DMS153 treated with DMSO at 0.1 percent for 48 hours (cell line): ENCODE results near the gene MIOX.
A peak's percentile ranks its signal among the peaks of the same experiment; 100 is the strongest.

Source experiments
- DNase-seq: peaks from one replicate; lab custom pipeline; 2025; ENCODE audit not compliant: unreplicated experiment; lab: John Stamatoyannopoulos, UW

Gene MIOX

GRCh38 chr22:50454556-50455075 is 32.0 kb upstream of the MIOX start:
- no peak for DNase-seq

- DNase-seq, result no peak
Measured at GRCh38 chr22:50455201-50455600, 31.5 kb upstream of the MIOX start.

GRCh38 chr22:50456026-50456425 is 30.6 kb upstream of the MIOX start:
- DNase-seq, result no peak

- no peak for DNase-seq
Measured at GRCh38 chr22:50456466-50457234, 30.0 kb upstream of the MIOX start.

GRCh38 chr22:50459016-50459415 is 27.6 kb upstream of the MIOX start:
- DNase-seq, result no peak

- no peak for DNase-seq
Measured at GRCh38 chr22:50459496-50460140, 27.0 kb upstream of the MIOX start.

- DNase-seq, result no peak
Measured at GRCh38 chr22:50460938-50461337, 25.7 kb upstream of the MIOX start.

GRCh38 chr22:50461536-50461935 is 25.1 kb upstream of the MIOX start:
- no peak for DNase-seq

GRCh38 chr22:50461979-50462540 is 24.6 kb upstream of the MIOX start:
- DNase-seq, result no peak

GRCh38 chr22:50463188-50463900 is 23.3 kb upstream of the MIOX start:
- DNase-seq, result no peak

GRCh38 chr22:50464451-50464850 is 22.2 kb upstream of the MIOX start:
- no peak for DNase-seq

GRCh38 chr22:50465066-50465930 is 21.4 kb upstream of the MIOX start:
- no peak for DNase-seq

GRCh38 chr22:50467341-50467740 is 19.3 kb upstream of the MIOX start:
- DNase-seq, result no peak

GRCh38 chr22:50467773-50468440 is 18.8 kb upstream of the MIOX start:
- no peak for DNase-seq

- no peak for DNase-seq
Measured at GRCh38 chr22:50468626-50469025, 18.0 kb upstream of the MIOX start.

GRCh38 chr22:50469377-50470305 is 17.0 kb upstream of the MIOX start:
- DNase-seq, result peak; percentile 59

- DNase-seq, result no peak
Measured at GRCh38 chr22:50470491-50470890, 16.2 kb upstream of the MIOX start.

- DNase-seq, result no peak
Measured at GRCh38 chr22:50471197-50471847, 15.3 kb upstream of the MIOX start.
